ENCODE data around the gene LRBA.

Gene LRBA

DNA sequence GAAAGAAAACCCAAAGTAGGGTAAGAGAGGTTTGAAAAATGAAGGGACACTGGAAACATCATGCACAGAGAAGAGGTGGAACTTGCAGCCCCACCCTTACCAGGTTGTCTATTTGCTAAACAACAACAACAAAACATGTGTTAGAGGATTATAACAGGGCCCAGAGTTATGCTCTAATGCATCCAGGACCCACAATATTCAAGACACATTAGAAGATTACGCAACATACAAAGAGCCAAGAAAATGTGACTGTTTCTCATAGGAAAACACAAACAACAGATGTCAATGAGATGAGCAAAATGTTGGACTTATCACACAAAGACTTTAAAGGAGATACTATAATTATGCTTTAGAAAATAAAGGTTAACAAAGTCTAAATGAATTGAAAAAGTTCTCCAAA lies 128.5 kb downstream of the LRBA start:
- no peaks in the 10 kb centered on the region for H3K27me3 ChIP-seq (ENCODE audit: control insufficient read depth in 1 of 2, insufficient read depth in 2 of 2, low read length in 2 of 2)
- H3K4me3 ChIP-seq (ENCODE audit: low read length in 2 of 2): no peak overlapping the region
- no peaks in the 10 kb centered on the region for H3K9me3 ChIP-seq (ENCODE audit: control insufficient read depth in 2 of 2, low read length in 2 of 2)
- H3K27ac ChIP-seq (ENCODE audit: low read length): no peak overlapping the region
- no peak overlapping the region for H3K9ac ChIP-seq (ENCODE audit: low read length in 2 of 2)
- H3K36me3 ChIP-seq (ENCODE audit: control insufficient read depth in 2 of 2, insufficient read depth in 2 of 2, low read length in 2 of 2): no peaks in the 10 kb centered on the region
- no peaks in the 10 kb centered on the region for H3K4me1 ChIP-seq (ENCODE audit: control insufficient read depth, insufficient read depth, low read length)

DNA sequence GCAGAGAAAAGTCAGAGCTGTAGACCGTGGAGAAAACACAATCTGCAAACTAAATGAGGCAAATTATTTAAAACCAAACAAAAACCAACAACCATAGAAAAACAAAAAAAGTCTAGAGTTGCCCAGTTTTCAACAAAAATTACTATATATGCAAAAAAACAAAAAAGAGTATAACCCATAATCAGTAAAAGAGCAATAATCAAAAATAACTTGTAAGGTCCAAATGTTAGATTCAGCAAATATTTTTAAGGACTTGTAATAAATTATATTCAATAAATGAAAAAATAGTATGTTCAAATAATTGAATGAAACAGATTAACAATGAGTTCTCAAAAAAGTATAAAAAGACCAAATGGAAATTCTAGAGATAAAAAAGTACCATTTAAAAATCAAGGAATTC lies 130.5 kb downstream of the LRBA start:
- Histone ChIP-seq H3K27me3 (ENCODE audit: control insufficient read depth in 1 of 2, insufficient read depth in 2 of 2, low read length in 2 of 2) (no peaks in the 10 kb centered on the region), H3K9ac (ENCODE audit: low read length in 2 of 2) (no peak overlapping the region), H3K27ac (ENCODE audit: low read length) (no peak overlapping the region), H3K4me1 (ENCODE audit: control insufficient read depth, insufficient read depth, low read length) (no peaks in the 10 kb centered on the region), H3K36me3 (ENCODE audit: control insufficient read depth in 2 of 2, insufficient read depth in 2 of 2, low read length in 2 of 2) (peaks cover 0 to 3% of the 10 kb centered on the region in 2 donors), H3K9me3 (ENCODE audit: control insufficient read depth in 2 of 2, low read length in 2 of 2) (no peaks in the 10 kb centered on the region), H3K4me3 (ENCODE audit: low read length in 2 of 2) (no peak overlapping the region)

DNA sequence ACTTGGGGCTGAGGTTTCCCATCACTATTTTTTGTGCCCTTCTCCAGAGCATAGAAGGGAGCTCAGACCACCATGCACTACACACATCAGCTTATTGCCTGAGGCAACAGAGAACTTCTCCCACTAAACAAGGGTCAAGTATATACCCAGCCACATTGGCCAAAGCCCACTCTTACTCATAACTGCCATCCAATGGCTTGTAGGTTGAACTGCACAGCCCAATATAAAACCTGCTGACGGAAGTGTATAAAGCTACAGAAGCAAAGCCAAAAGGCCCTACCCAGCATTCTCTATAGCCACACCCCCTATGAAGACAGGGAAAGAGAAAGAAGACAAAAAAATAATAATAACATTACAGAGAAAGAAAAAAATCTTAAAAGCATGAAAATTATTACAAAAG lies 139.7 kb downstream of the LRBA start:
- H3K27ac ChIP-seq (ENCODE audit: low read length): no peak overlapping the region
- no peaks in the 10 kb centered on the region for H3K27me3 ChIP-seq (ENCODE audit: control insufficient read depth in 1 of 2, insufficient read depth in 2 of 2, low read length in 2 of 2)
- H3K9ac ChIP-seq (ENCODE audit: low read length in 2 of 2): no peak overlapping the region
- no peaks in the 10 kb centered on the region for H3K36me3 ChIP-seq (ENCODE audit: control insufficient read depth in 2 of 2, insufficient read depth in 2 of 2, low read length in 2 of 2)
- no peak overlapping the region for H3K4me3 ChIP-seq (ENCODE audit: low read length in 2 of 2)
- peaks cover 4% of the 10 kb centered on the region for H3K4me1 ChIP-seq (ENCODE audit: control insufficient read depth, insufficient read depth, low read length)
- H3K9me3 ChIP-seq (ENCODE audit: control insufficient read depth in 2 of 2, low read length in 2 of 2): no peaks in the 10 kb centered on the region

DNA sequence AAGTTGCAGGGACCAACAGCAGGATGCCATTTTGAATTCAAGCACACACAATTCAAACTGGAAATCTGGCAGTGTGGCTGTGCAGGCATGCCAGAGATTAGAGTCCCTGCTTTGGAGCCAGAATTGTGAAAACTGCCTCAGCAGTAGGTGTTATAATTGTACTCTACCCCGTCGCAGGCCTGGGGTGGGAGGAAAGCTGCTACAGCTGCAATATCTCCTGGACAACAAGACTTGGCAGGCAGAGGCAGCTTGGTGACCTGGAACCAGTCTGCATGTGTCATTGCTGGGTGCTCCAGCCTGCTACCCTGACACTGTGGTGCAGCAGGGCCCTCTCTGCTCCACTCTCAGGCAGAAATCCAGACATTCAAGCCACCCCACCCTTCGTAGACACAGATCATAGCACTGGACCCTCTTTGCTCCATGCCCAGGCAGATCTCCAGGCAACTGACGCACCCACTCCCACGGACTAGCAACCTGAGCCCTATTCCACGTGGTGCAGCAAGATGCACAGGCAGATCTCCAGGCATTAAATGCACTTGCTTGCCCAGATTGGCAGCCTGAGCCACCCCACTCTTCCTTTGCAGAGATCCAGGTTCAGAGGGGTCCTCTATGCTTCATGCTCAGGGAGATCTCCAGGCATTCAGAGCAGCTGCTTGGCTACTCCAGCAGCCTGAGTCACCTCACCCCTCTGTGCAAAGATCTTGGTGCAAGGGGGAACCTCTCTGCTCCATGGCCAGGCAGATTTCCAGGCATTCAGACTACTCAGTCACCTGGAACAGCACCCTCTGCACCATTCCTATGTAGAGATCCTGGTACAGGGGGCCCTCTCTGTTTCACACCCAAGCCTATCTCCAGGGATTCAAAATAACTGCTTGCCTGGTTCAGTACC lies 140.5 kb downstream of the LRBA start:
- peak overlapping the region in 1 of 2 donors; percentile 16 for H3K4me3 ChIP-seq (ENCODE audit: low read length in 2 of 2)
- H3K27ac ChIP-seq (ENCODE audit: low read length): no peak overlapping the region
- H3K4me1 ChIP-seq (ENCODE audit: control insufficient read depth, insufficient read depth, low read length): peaks cover 4% of the 10 kb centered on the region

DNA sequence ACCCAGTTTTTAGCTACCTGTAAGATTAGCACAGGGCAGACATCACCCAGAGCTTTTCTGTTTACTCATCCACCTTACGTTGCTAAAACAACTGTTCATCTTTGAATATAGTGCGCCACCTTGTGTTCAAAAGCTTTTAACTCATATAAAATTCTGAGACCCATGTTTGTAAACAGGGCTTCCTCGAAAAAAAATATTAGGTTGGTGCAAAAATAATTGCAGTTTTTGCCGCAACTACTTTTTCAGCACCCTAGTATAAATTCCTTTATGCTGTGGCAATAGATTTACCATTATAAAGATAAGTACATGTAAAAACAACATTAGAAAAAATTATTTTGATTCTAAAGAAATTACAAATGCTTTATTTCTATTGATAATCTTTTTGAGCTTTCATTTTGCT lies 147.9 kb downstream of the LRBA start:
- H3K9me3 ChIP-seq (ENCODE audit: control insufficient read depth in 2 of 2, low read length in 2 of 2): no peaks in the 10 kb centered on the region
- no peak overlapping the region for H3K27ac ChIP-seq (ENCODE audit: low read length)
- no peaks in the 10 kb centered on the region for H3K36me3 ChIP-seq (ENCODE audit: control insufficient read depth in 2 of 2, insufficient read depth in 2 of 2, low read length in 2 of 2)
- H3K9ac ChIP-seq (ENCODE audit: low read length in 2 of 2): no peak overlapping the region
- no peaks in the 10 kb centered on the region for H3K4me1 ChIP-seq (ENCODE audit: control insufficient read depth, insufficient read depth, low read length)
- no peak overlapping the region for H3K4me3 ChIP-seq (ENCODE audit: low read length in 2 of 2)
- H3K27me3 ChIP-seq (ENCODE audit: control insufficient read depth in 1 of 2, insufficient read depth in 2 of 2, low read length in 2 of 2): no peaks in the 10 kb centered on the region

More for the DNA sequence above, 140.5 kb downstream of the LRBA start:
- Histone ChIP-seq H3K9ac (ENCODE audit: low read length in 2 of 2) (no peak overlapping the region), H3K27me3 (ENCODE audit: control insufficient read depth in 1 of 2, insufficient read depth in 2 of 2, low read length in 2 of 2) (no peaks in the 10 kb centered on the region), H3K36me3 (ENCODE audit: control insufficient read depth in 2 of 2, insufficient read depth in 2 of 2, low read length in 2 of 2) (no peaks in the 10 kb centered on the region), H3K9me3 (ENCODE audit: control insufficient read depth in 2 of 2, low read length in 2 of 2) (no peaks in the 10 kb centered on the region)

DNA sequence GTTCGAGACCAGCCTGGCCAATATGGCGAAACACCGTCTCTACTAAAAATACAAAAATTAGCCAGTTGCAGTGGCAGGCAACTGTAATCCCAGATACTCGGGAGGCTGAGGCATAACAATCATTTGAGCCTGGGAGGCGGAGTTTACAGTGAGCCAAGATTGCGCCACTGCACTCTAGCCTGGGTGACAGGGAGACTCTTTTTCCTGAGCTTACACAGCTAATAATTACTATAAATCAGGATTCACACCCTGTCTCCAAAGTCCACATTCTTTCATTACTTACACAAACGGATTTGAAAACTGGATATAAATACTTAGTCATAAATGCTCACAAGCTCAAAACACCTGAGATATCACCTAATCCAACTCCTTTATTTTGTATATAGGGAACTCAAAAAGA lies 151.6 kb downstream of the LRBA start:
- Histone ChIP-seq H3K27me3 (ENCODE audit: control insufficient read depth in 1 of 2, insufficient read depth in 2 of 2, low read length in 2 of 2) (no peaks in the 10 kb centered on the region), H3K9ac (ENCODE audit: low read length in 2 of 2) (no peak overlapping the region), H3K27ac (ENCODE audit: low read length) (no peak overlapping the region), H3K9me3 (ENCODE audit: control insufficient read depth in 2 of 2, low read length in 2 of 2) (no peaks in the 10 kb centered on the region), H3K4me1 (ENCODE audit: control insufficient read depth, insufficient read depth, low read length) (no peaks in the 10 kb centered on the region), H3K36me3 (ENCODE audit: control insufficient read depth in 2 of 2, insufficient read depth in 2 of 2, low read length in 2 of 2) (no peaks in the 10 kb centered on the region), H3K4me3 (ENCODE audit: low read length in 2 of 2) (no peak overlapping the region)

DNA sequence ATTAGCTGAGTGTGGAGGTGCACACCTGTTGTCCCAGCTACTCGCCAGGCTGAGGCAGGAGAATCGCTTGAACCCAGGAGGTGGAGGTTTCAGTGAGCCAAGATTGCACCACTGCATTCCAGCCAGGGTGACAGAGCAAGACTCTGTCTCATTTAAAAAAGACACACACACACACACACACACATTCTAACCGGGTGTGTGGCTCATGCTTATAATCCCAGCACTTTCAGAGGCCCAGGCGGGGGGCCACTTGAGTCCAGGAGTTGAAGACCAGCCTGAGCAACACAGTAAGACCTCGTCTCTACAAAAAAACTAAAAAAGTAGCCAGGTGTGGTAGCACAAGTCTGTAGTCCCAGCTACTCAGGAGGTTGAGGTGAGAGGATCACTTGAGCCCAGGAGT lies 152.3 kb downstream of the LRBA start:
- H3K9me3 ChIP-seq (ENCODE audit: control insufficient read depth in 2 of 2, low read length in 2 of 2): no peaks in the 10 kb centered on the region
- H3K4me1 ChIP-seq (ENCODE audit: control insufficient read depth, insufficient read depth, low read length): no peaks in the 10 kb centered on the region
- no peaks in the 10 kb centered on the region for H3K27me3 ChIP-seq (ENCODE audit: control insufficient read depth in 1 of 2, insufficient read depth in 2 of 2, low read length in 2 of 2)
- no peak overlapping the region for H3K27ac ChIP-seq (ENCODE audit: low read length)
- H3K36me3 ChIP-seq (ENCODE audit: control insufficient read depth in 2 of 2, insufficient read depth in 2 of 2, low read length in 2 of 2): no peaks in the 10 kb centered on the region
- H3K4me3 ChIP-seq (ENCODE audit: low read length in 2 of 2): no peak overlapping the region
- no peak overlapping the region for H3K9ac ChIP-seq (ENCODE audit: low read length in 2 of 2)

DNA sequence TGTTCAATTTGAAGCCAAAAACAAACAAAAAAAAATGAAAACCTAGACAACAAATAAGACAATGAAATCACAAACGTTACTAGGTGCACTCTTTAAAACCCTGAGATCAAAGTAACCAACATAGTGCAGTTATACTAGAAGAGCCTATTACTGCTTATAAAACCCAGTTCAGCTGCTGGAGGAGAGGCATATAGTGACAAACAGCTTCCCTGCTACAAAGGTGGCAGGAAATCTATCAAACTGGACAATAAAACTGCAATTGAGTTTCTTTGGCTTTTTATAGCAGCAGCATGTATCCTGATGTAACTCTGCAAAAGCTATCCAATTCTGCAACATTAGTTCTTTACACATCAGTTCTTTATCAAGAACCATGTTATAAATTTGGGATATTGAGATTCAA lies 155.6 kb downstream of the LRBA start:
- H3K27me3 ChIP-seq (ENCODE audit: control insufficient read depth in 1 of 2, insufficient read depth in 2 of 2, low read length in 2 of 2): no peaks in the 10 kb centered on the region
- no peaks in the 10 kb centered on the region for H3K36me3 ChIP-seq (ENCODE audit: control insufficient read depth in 2 of 2, insufficient read depth in 2 of 2, low read length in 2 of 2)
- no peak overlapping the region for H3K9ac ChIP-seq (ENCODE audit: low read length in 2 of 2)
- no peak overlapping the region for H3K4me3 ChIP-seq (ENCODE audit: low read length in 2 of 2)
- H3K27ac ChIP-seq (ENCODE audit: low read length): no peak overlapping the region
- no peaks in the 10 kb centered on the region for H3K9me3 ChIP-seq (ENCODE audit: control insufficient read depth in 2 of 2, low read length in 2 of 2)
- no peaks in the 10 kb centered on the region for H3K4me1 ChIP-seq (ENCODE audit: control insufficient read depth, insufficient read depth, low read length)

DNA sequence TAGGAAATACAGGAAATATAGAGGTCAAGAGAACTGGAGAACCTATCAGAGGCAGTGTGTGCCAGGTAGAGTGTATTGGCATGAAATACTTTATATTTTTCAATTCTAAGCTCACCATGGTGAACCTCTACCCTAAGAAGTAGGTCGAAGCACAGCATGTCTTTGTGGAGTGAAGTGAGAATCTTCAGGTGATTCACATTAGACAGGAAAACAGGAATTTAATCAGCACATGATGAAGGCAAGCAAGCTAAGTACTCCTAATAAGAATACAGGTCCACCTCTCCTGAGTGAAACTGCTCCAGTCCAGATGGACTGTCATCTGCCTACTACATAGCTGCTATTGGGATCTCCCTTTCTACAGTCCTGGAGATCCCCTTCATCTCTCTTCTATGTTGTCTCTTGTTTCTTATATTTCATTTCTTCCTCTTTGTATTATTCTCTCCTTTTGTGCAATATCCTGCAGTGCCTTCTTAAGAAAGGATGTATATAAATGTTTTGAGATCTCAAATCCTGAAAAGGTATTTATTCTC lies 159.0 kb downstream of the LRBA start:
- Histone ChIP-seq H3K4me1 (ENCODE audit: control insufficient read depth, insufficient read depth, low read length) (no peaks in the 10 kb centered on the region), H3K4me3 (ENCODE audit: low read length in 2 of 2) (no peak overlapping the region), H3K36me3 (ENCODE audit: control insufficient read depth in 2 of 2, insufficient read depth in 2 of 2, low read length in 2 of 2) (peaks cover 0 to 2% of the 10 kb centered on the region in 2 donors), H3K9me3 (ENCODE audit: control insufficient read depth in 2 of 2, low read length in 2 of 2) (no peaks in the 10 kb centered on the region), H3K27ac (ENCODE audit: low read length) (no peak overlapping the region), H3K9ac (ENCODE audit: low read length in 2 of 2) (no peak overlapping the region), H3K27me3 (ENCODE audit: control insufficient read depth in 1 of 2, insufficient read depth in 2 of 2, low read length in 2 of 2) (no peaks in the 10 kb centered on the region)

DNA sequence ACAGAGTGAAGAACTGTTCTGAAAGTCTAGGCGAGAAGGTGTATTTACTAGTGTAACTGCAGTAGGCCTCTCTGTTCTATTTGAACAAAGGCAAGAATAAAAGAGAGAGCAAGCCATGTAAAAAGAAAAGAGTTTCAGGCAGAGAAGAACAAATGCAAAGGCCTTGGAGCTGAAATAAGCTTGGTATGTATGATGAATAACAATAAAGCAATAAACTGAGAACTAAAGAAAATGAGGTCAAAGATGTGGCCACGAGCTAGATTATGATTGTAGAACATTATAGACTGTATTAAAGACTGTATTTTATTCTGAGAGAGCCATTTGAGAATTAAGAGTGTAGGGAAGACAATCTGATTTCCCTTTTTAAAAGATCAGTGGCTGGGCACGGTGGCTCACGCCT lies 160.5 kb downstream of the LRBA start:
- Histone ChIP-seq H3K27ac (ENCODE audit: low read length) (no peak overlapping the region), H3K4me1 (ENCODE audit: control insufficient read depth, insufficient read depth, low read length) (no peaks in the 10 kb centered on the region), H3K9ac (ENCODE audit: low read length in 2 of 2) (no peak overlapping the region), H3K36me3 (ENCODE audit: control insufficient read depth in 2 of 2, insufficient read depth in 2 of 2, low read length in 2 of 2) (peaks cover 0 to 3% of the 10 kb centered on the region in 2 donors), H3K27me3 (ENCODE audit: control insufficient read depth in 1 of 2, insufficient read depth in 2 of 2, low read length in 2 of 2) (no peaks in the 10 kb centered on the region), H3K4me3 (ENCODE audit: low read length in 2 of 2) (no peak overlapping the region), H3K9me3 (ENCODE audit: control insufficient read depth in 2 of 2, low read length in 2 of 2) (no peaks in the 10 kb centered on the region)

DNA sequence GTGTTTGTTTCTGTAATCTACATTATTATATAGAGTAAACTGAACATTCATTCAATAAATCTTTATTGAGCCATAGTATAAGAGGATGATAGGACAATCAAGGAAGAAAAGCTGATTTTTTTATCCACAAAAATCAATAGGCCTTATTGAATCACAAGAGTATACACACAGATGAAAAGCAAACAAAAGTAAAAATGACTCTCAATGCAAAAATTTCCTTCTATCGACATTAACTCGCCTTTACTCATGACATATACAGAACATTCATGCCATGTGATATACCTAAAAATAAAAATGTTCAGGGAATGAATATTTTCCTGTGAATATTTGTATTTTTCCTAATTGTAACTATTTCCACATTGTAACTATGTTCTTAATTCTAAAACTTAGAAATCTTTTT lies 161.2 kb downstream of the LRBA start:
- Histone ChIP-seq H3K4me1 (ENCODE audit: control insufficient read depth, insufficient read depth, low read length) (no peaks in the 10 kb centered on the region), H3K36me3 (ENCODE audit: control insufficient read depth in 2 of 2, insufficient read depth in 2 of 2, low read length in 2 of 2) (peaks cover 0 to 8% of the 10 kb centered on the region in 2 donors), H3K4me3 (ENCODE audit: low read length in 2 of 2) (no peak overlapping the region), H3K9me3 (ENCODE audit: control insufficient read depth in 2 of 2, low read length in 2 of 2) (no peaks in the 10 kb centered on the region), H3K27me3 (ENCODE audit: control insufficient read depth in 1 of 2, insufficient read depth in 2 of 2, low read length in 2 of 2) (no peaks in the 10 kb centered on the region), H3K27ac (ENCODE audit: low read length) (no peak overlapping the region), H3K9ac (ENCODE audit: low read length in 2 of 2) (no peak overlapping the region)

All from stomach smooth muscle (tissue), 2 donors.